ENCODE results near the gene PTBP2.
A peak's percentile ranks its signal among the peaks of the same experiment; 100 is the strongest.

PTBP2 gene

DNA sequence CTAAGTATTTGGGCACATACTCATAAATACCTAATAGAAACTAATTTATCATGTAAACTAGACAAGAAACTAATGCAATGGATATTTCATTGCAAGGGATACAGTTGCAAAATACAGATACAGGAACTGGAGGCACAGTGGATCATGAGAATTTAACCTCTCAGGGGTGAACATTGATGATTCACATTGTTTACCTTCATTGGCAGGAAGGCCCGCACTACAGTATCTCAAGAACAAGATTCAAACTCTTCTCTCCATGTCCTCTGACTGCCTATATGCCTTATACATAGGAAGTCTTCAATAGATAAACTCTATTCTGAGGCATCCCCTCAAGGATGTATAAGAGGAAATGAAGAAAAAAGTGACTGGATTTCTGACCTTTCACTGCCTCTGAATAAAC is 18.4 kb upstream of the PTBP2 start:
- no peak overlapping the region for H2BK12ac ChIP-seq (ENCODE audit: low read length)
- H3K4me1 ChIP-seq (ENCODE audit: control insufficient read depth in 2 of 2, insufficient read depth in 1 of 2, low read depth in 1 of 2, low read length in 2 of 2), result no peaks in the 10 kb centered on the region
- peaks cover 0 to 2% of the 10 kb centered on the region in 2 donors for H3K9me3 ChIP-seq (replicated peaks in 1 of 2; ENCODE audit: control insufficient read depth in 2 of 2, insufficient read depth in 1 of 2, low read depth in 1 of 2, low read length in 2 of 2)
- H3K18ac ChIP-seq (ENCODE audit: low read length), result no peak overlapping the region
- H3K4me3 ChIP-seq (ENCODE audit: low read length in 2 of 2), result no peak overlapping the region
- no peak overlapping the region for H2AK5ac ChIP-seq (ENCODE audit: low read depth, low read length)
- DNase-seq (ENCODE audit: low spot score), result no peak
- H2BK5ac ChIP-seq (ENCODE audit: low read length), result no peak overlapping the region
- H2BK120ac ChIP-seq (ENCODE audit: low read depth, low read length), result no peak overlapping the region
- H3K27me3 ChIP-seq (ENCODE audit: control insufficient read depth in 3 of 3, insufficient read depth in 3 of 3, low read depth in 1 of 3, low read length in 3 of 3), result no peaks in the 10 kb centered on the region
- H3K4me2 ChIP-seq (ENCODE audit: insufficient read depth, low read length, poor library complexity, severe bottlenecking), result no peak overlapping the region
- H3K23ac ChIP-seq (ENCODE audit: low read depth, low read length, poor library complexity), result no peak overlapping the region
- H4K8ac ChIP-seq (ENCODE audit: low read depth, low read length), result no peak overlapping the region
- H2AFZ ChIP-seq (ENCODE audit: low read length), result no peak overlapping the region
- H3K14ac ChIP-seq (ENCODE audit: low read length), result no peak overlapping the region
- H3K79me1 ChIP-seq (ENCODE audit: low read depth, low read length), result no peaks in the 10 kb centered on the region
- H3K9ac ChIP-seq (ENCODE audit: low read depth, low read length, poor library complexity), result no peak overlapping the region
- H3K4ac ChIP-seq (ENCODE audit: low read length), result no peak overlapping the region
- H3K27ac ChIP-seq (replicated peaks; ENCODE audit: low read length), result no peak overlapping the region
- H2BK15ac ChIP-seq (ENCODE audit: low read length), result no peak overlapping the region
- H4K91ac ChIP-seq (ENCODE audit: low read depth, low read length, poor library complexity), result no peak overlapping the region
- no CpG with 5 or more reads among the region's 1 CpG for WGBS, 2 donors (ENCODE audit: extremely low coverage in 2 of 2, insufficient read length in 2 of 2, insufficient replicate concordance in 1 of 2)
- H3K36me3 ChIP-seq (replicated peaks in 1 of 2; ENCODE audit: control insufficient read depth in 2 of 2, insufficient read depth in 2 of 2, low read length in 2 of 2), result no peaks in the 10 kb centered on the region

DNA sequence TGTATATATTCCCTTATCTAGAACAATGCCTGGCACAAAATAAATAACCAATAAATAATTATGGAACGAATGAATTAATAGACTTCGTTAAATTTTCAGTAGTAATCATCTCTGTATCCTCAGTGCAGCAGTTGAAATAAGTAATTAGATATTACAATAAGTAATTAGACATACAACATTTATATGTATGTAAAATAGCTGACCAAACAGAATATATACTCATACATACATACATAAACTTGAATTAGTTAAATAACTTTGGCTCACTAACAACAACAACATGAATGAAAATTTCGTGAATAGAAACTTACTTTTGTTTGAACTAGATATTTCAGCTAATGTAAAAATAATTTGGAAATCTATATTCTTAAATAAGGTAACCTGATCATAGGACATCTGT is 14.6 kb upstream of the PTBP2 start:
- no peak overlapping the region for H3K4me2 ChIP-seq (ENCODE audit: insufficient read depth, low read length, poor library complexity, severe bottlenecking)
- H3K18ac ChIP-seq (ENCODE audit: low read length), result no peak overlapping the region
- no peak overlapping the region for H3K9ac ChIP-seq (ENCODE audit: low read depth, low read length, poor library complexity)
- no peak overlapping the region for H3K23ac ChIP-seq (ENCODE audit: low read depth, low read length, poor library complexity)
- no peak overlapping the region for H3K4me3 ChIP-seq (ENCODE audit: low read length in 2 of 2)
- no peak overlapping the region for H4K8ac ChIP-seq (ENCODE audit: low read depth, low read length)
- H2BK5ac ChIP-seq (ENCODE audit: low read length), result no peak overlapping the region
- no peak overlapping the region for H3K14ac ChIP-seq (ENCODE audit: low read length)
- no peaks in the 10 kb centered on the region for H3K9me3 ChIP-seq (replicated peaks in 1 of 2; ENCODE audit: control insufficient read depth in 2 of 2, insufficient read depth in 1 of 2, low read depth in 1 of 2, low read length in 2 of 2)
- H2AK5ac ChIP-seq (ENCODE audit: low read depth, low read length), result no peak overlapping the region
- DNase-seq (ENCODE audit: low spot score), result no peak
- no peaks in the 10 kb centered on the region for H3K27me3 ChIP-seq (ENCODE audit: control insufficient read depth in 3 of 3, insufficient read depth in 3 of 3, low read depth in 1 of 3, low read length in 3 of 3)
- no peak overlapping the region for H3K27ac ChIP-seq (replicated peaks; ENCODE audit: low read length)
- H3K79me1 ChIP-seq (ENCODE audit: low read depth, low read length), result no peaks in the 10 kb centered on the region
- no peak overlapping the region for H4K91ac ChIP-seq (ENCODE audit: low read depth, low read length, poor library complexity)
- no peak overlapping the region for H2BK12ac ChIP-seq (ENCODE audit: low read length)
- H3K4me1 ChIP-seq (ENCODE audit: control insufficient read depth in 2 of 2, insufficient read depth in 1 of 2, low read depth in 1 of 2, low read length in 2 of 2), result no peaks in the 10 kb centered on the region
- no peaks in the 10 kb centered on the region for H3K36me3 ChIP-seq (replicated peaks in 1 of 2; ENCODE audit: control insufficient read depth in 2 of 2, insufficient read depth in 2 of 2, low read length in 2 of 2)
- H3K4ac ChIP-seq (ENCODE audit: low read length), result no peak overlapping the region
- H2AFZ ChIP-seq (ENCODE audit: low read length), result no peak overlapping the region
- no peak overlapping the region for H2BK15ac ChIP-seq (ENCODE audit: low read length)
- no CpG with 5 or more reads among the region's 3 CpGs for WGBS, 2 donors (ENCODE audit: extremely low coverage in 2 of 2, insufficient read length in 2 of 2, insufficient replicate concordance in 1 of 2)
- no peak overlapping the region for H2BK120ac ChIP-seq (ENCODE audit: low read depth, low read length)

DNA sequence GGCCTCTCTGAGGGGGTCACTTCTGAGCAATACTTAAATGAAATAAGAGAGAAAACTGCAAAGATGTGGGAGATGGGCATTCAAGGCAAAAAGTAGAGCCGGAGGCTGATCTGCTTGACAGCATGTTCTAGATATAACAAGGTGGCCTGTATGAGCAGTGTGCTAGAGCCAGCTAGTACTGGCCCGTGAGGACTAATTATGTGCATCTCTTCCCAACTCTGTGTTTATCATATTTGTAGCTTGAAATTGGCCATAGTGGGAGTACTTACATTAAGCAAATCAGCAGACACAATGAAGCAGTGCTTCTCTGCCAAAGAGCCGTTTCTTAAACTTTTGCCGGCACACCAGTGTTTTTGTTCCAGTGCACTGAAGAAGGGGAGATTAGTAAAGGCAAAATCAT is 13.1 kb upstream of the PTBP2 start:
- WGBS, 2 donors (ENCODE audit: extremely low coverage in 2 of 2, insufficient read length in 2 of 2, insufficient replicate concordance in 1 of 2), result no CpG with 5 or more reads among the region's 4 CpGs
- Histone ChIP-seq H2BK15ac (ENCODE audit: low read length) (no peak overlapping the region), H3K4me2 (ENCODE audit: insufficient read depth, low read length, poor library complexity, severe bottlenecking) (no peak overlapping the region), H2AFZ (ENCODE audit: low read length) (no peak overlapping the region), H3K23ac (ENCODE audit: low read depth, low read length, poor library complexity) (no peak overlapping the region), H3K27me3 (ENCODE audit: control insufficient read depth in 3 of 3, insufficient read depth in 3 of 3, low read depth in 1 of 3, low read length in 3 of 3) (no peaks in the 10 kb centered on the region), H2BK120ac (ENCODE audit: low read depth, low read length) (no peak overlapping the region), H3K36me3 (replicated peaks in 1 of 2; ENCODE audit: control insufficient read depth in 2 of 2, insufficient read depth in 2 of 2, low read length in 2 of 2) (no peaks in the 10 kb centered on the region), H3K79me1 (ENCODE audit: low read depth, low read length) (no peaks in the 10 kb centered on the region), H3K4me3 (ENCODE audit: low read length in 2 of 2) (no peak overlapping the region), H3K27ac (replicated peaks; ENCODE audit: low read length) (no peak overlapping the region), H3K4me1 (ENCODE audit: control insufficient read depth in 2 of 2, insufficient read depth in 1 of 2, low read depth in 1 of 2, low read length in 2 of 2) (no peaks in the 10 kb centered on the region), H2BK12ac (ENCODE audit: low read length) (no peak overlapping the region), H2AK5ac (ENCODE audit: low read depth, low read length) (no peak overlapping the region), H2BK5ac (ENCODE audit: low read length) (no peak overlapping the region), H3K9ac (ENCODE audit: low read depth, low read length, poor library complexity) (no peak overlapping the region), H4K91ac (ENCODE audit: low read depth, low read length, poor library complexity) (no peak overlapping the region), H3K4ac (ENCODE audit: low read length) (no peak overlapping the region), H4K8ac (ENCODE audit: low read depth, low read length) (no peak overlapping the region), H3K14ac (ENCODE audit: low read length) (no peak overlapping the region), H3K18ac (ENCODE audit: low read length) (no peak overlapping the region), H3K9me3 (replicated peaks in 1 of 2; ENCODE audit: control insufficient read depth in 2 of 2, insufficient read depth in 1 of 2, low read depth in 1 of 2, low read length in 2 of 2) (no peaks in the 10 kb centered on the region)
- no peak for DNase-seq (ENCODE audit: low spot score)

DNA sequence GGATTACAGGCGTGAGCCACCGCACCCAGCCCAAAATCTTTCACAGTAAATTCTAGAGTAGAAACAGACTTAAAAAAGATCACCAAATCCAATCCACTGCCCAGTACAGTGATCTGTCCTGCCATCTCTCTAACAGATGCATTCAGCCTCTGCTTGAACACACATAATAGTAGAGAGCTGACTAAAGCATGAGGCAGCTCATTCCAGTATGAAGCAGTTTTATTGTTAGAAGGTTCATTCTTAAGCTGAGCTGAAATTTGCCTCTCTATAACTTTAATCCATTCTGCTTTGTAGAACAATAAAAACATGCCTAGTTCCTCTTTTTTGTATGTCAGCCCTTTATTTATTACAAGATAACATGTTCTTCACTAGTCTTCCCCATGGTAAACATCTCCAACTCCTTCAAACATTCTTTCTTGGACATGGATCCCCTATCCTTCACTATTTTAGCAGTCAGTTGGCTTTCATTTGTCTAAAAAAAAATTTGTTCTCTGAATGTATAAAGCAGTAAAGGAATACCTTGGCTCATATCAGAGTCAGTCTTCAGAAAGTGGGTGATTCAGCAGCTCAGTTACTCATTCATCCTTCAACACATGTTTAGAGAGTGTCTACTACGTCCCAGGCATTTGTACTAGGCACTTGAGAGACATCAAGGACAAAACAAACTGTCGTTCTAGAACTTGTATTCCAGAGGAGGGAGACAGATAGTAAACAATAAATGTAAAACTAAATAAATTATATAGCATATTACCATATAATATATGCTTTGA is 10.7 kb upstream of the PTBP2 start:
- Histone ChIP-seq H3K9me3 (replicated peaks in 1 of 2; ENCODE audit: control insufficient read depth in 2 of 2, insufficient read depth in 1 of 2, low read depth in 1 of 2, low read length in 2 of 2) (no peaks in the 10 kb centered on the region), H2AFZ (ENCODE audit: low read length) (peak overlapping the region; percentile 62), H2BK12ac (ENCODE audit: low read length) (no peak overlapping the region), H2AK5ac (ENCODE audit: low read depth, low read length) (no peak overlapping the region), H3K36me3 (replicated peaks in 1 of 2; ENCODE audit: control insufficient read depth in 2 of 2, insufficient read depth in 2 of 2, low read length in 2 of 2) (no peaks in the 10 kb centered on the region), H3K4ac (ENCODE audit: low read length) (no peak overlapping the region), H4K91ac (ENCODE audit: low read depth, low read length, poor library complexity) (no peak overlapping the region), H3K4me1 (ENCODE audit: control insufficient read depth in 2 of 2, insufficient read depth in 1 of 2, low read depth in 1 of 2, low read length in 2 of 2) (no peaks in the 10 kb centered on the region), H3K4me3 (ENCODE audit: low read length in 2 of 2) (no peak overlapping the region), H3K23ac (ENCODE audit: low read depth, low read length, poor library complexity) (no peak overlapping the region), H3K4me2 (ENCODE audit: insufficient read depth, low read length, poor library complexity, severe bottlenecking) (no peak overlapping the region), H3K14ac (ENCODE audit: low read length) (no peak overlapping the region), H3K27me3 (ENCODE audit: control insufficient read depth in 3 of 3, insufficient read depth in 3 of 3, low read depth in 1 of 3, low read length in 3 of 3) (no peaks in the 10 kb centered on the region), H3K27ac (replicated peaks; ENCODE audit: low read length) (no peak overlapping the region), H3K18ac (ENCODE audit: low read length) (no peak overlapping the region), H4K8ac (ENCODE audit: low read depth, low read length) (no peak overlapping the region), H3K9ac (ENCODE audit: low read depth, low read length, poor library complexity) (no peak overlapping the region), H2BK15ac (ENCODE audit: low read length) (no peak overlapping the region), H3K79me1 (ENCODE audit: low read depth, low read length) (no peaks in the 10 kb centered on the region), H2BK120ac (ENCODE audit: low read depth, low read length) (no peak overlapping the region), H2BK5ac (ENCODE audit: low read length) (no peak overlapping the region)
- DNase-seq (ENCODE audit: low spot score), result no peak
- WGBS, 2 donors (ENCODE audit: extremely low coverage in 2 of 2, insufficient read length in 2 of 2, insufficient replicate concordance in 1 of 2), result no CpG with 5 or more reads among the region's 4 CpGs

All from neuronal stem cell (in vitro differentiated cells).